ENCODE measurements around the gene DDX1.
A peak's percentile ranks its signal among the peaks of the same experiment; 100 is the strongest.

DDX1 gene

DNA sequence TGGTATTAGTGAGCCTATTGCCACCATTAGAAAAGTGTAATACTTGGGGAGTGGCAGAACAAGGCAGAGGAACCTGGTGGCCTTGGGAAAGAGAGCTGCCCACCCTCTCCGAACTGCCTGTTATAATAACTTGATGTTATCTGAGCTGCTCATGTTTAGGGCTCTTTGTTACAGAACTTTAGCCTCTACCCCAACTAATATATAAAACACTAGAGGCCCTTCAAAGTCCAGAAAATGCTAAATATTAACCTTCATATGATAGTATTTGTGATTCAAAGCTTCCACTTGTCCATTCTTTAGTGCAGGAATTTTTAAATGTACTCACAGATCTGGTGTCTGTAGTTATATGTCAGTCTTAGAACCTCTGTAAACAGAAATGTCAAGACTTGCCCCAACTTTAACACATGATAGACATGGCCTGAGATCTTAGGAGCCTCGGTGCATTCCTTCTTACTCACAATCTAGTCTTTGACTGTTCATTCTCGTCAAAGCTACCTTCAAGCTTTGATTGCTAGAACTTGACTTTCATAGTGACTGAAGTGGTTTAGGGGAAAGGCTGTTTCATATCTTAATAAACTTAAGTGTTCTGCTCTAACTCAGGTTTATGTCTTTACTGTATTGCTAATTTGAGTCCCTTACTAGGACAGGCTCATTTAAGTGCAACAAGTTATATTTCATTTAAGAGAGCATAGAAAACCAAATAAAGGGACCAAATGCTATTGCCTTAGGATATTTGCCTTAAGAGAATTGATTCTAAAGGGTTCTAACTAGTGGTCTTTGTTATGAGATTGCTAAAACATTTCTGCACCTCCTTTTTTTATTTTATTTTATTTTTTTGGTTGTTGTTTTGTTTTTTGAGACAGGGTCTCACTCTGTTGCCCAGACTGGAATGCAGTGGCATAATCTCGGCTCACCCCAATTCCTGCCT is 41.6 kb downstream of the DDX1 start:
- DNase-seq: no peak

DNA sequence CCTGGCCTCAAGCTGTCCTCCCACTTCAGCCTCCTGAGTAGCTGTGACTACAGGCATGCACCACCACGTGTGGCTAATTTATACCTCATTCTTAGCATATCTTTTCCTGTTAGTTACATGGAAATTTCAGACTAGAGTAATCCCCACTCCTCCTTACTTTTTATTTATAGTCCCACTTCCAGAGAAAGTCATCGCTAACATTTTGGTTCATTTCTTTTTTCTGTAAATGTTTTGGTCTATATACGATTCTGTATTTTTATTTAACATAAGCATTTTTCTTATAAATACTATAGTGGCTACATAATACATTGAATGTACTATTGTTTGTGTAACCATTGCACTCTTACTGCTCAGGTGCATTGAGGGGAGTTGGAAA is 42.3 kb downstream of the DDX1 start:
- DNase-seq: no peak

DNA sequence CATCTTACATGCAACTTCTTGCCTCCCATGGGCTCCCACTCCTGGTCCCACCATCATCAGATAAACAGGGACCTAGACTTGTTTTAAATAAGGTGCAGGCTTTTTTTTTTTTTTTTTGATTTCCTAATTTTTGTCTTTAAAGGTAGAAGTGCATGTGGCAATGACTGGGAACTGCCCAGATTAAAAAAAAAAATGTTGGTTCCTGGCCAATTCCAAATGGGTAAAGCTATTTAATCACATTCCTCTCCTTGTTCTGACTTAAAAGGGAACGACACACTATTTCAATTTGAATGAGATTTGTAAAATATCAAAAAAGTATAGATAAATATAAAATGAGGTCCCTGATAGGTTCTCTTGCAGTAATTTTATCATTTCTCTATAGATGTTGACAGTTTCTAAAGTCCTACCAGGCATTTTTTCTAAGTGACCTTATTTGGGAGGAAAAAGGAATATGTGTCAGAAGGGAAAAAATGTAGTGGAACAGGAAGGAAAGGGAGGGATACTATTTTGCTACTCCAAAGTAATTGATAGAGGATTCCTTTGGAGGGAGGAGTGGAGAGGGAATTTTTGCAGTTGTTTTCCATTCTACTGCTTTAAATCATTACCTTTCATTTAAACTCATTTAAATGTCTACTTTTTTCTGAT is 43.3 kb downstream of the DDX1 start:
- no peak for DNase-seq

DNA sequence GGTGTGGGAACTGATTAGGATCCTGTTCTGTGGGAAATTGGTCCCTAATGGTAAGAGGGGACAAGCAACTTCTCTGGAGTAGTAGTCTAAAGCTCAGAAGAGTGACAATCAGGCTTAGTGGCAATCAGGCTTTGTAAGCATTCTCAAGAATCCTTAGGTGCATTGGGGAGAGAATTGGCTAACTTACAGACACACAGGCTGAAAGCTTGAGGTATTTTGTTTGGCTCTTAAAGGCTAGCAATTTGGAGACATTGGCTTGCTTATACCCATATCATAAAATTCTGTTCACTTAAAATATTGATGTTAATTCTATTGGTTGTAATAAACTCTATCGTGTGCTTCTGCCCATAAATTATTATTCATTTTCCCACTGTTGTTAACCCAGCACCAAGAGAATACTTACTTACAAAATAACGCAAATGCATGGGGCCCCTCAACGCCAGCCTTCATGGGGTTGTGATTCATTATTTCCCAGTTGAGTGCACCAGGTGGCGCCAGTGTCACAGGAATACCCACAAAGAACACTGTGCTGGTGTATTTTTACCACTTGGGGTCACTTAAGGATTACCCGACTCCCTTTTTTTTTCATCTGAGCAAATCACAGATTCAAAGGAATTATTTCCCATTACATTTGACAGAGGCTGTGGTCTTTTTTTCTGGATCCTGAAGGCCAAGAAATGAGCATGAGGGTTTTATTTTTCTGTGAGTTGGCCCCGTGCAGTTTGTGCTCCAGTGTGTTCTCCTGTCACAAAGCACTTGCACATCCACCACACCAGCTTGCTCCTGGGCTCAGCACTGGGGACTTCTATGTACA is 45.5 kb downstream of the DDX1 start:
- DNase-seq: peak; percentile 44

DNA sequence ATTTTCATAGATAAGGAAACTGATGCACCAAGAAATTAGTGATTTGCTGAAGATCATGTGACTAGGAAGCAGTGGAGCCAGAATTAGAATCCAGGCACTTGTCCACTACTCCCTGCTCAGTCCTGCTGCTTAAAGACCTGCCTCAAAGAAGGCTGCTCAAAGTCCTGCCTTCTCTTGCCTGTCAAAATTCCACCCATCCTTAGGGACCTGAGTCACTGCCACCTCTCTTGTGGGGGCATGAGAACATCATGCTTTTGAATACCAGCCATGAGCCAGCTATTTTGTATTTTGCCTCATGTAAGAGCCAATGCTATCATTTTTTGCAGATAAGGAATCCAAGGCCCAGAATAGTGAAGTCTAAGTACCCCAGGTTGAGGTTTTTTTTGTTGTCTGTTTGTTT is 47.1 kb downstream of the DDX1 start:
- DNase-seq: no peak

DNA sequence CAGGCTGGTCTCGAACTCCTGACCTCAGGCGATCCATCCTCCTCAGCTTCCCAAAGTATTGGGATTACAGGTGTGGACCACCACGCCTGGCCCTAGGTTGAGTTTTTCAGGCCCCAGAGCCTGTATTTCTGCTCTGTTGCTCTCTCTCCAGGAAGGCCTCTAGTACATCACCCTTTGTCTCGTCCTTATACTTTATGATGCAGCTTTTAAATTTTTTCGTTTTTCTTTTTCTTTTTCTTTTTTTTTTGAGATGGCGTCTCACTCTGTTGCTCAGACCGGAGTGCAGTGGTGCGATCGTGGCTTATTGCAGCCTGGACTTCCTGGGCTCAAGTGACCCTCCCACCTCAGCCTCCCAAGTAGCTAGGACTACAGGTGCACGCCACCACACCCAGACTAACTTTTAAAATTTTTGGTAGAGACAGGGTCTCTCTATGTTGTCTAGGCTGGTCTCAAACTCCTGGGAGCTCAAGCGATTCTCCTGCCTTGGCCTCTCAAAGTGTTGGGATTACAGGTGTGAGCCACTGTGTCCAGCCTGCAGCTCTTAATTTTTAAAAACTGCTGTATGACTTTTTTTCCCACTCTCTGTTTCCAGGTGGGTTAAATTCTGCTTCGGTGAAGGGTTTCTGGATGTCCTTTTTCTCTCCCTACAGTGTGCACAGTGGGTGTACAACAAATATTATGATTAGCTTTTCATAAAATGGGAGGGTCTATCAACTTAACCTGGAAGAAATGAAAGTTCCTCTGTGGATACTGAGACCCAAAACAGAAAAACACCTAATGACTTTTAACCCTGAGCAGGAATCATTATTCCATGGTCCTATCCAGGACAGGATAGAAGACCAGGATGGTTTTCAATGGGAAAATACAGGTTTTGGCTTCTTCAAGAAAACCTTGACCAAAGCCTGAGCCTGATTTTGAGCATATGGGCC is 47.9 kb downstream of the DDX1 start:
- no peak for DNase-seq

DNA sequence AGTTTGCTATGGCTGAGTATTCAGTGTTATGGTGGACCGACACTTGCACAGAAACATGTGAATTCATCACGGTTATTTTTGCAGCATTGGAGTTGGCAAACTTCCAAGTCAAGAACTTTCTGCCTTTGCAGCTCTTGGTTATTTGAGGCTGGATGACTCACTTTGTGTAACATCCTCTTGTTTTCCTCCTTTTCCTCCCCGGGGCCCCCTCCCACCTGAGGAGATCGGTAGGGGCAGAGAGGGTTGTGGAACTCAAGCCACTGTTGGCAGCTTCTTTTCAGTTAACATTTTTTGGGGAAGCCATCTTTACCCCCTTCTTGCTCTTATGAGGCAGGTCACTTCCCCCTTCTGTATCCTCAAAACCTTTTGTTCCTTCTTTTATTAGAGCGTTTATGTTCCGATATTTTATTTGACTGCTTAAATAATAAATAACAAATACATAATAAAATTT is 48.6 kb downstream of the DDX1 start:
- DNase-seq: no peak

DNA sequence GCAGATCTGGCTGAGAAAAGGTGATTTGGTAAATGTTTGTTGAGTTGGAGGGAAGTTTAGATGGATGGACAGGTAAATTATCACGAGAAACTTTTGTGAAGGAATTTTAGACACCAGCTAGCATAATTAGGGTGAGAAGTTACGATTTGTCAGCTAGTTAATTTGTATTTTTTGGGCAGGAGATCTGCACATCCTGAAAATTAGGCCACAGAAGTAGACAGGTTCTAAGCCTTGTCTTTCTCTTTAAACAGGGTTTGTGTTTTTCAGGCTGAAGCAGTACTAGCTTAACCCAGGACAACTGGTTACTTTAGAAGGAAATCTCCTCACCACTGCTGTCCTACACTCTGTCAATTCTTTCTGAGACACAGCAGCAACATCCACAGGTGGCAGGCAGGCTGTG is 49.1 kb downstream of the DDX1 start:
- DNase-seq: no peak

DNA sequence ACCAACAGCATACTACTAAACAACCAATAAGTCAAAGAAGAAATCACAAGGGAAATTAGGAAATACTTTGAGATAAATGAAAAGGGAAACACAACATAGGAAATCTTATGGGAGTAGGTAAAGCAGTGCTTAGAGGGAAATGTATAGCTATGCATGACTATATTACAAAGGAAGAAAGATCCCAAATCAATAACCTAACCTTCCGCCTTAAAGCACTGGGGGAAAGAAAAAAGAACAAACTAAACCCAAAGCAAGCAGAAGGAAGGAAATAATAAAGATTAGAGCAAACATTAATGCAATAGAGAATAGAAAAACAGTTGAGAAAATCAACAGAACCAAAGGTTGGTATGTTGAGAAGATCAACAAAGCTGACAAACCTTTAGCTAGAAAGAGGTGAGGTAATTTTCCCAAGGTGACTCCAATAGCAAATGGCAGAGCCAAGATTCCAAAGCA is 49.9 kb downstream of the DDX1 start:
- no peak for DNase-seq

DNA sequence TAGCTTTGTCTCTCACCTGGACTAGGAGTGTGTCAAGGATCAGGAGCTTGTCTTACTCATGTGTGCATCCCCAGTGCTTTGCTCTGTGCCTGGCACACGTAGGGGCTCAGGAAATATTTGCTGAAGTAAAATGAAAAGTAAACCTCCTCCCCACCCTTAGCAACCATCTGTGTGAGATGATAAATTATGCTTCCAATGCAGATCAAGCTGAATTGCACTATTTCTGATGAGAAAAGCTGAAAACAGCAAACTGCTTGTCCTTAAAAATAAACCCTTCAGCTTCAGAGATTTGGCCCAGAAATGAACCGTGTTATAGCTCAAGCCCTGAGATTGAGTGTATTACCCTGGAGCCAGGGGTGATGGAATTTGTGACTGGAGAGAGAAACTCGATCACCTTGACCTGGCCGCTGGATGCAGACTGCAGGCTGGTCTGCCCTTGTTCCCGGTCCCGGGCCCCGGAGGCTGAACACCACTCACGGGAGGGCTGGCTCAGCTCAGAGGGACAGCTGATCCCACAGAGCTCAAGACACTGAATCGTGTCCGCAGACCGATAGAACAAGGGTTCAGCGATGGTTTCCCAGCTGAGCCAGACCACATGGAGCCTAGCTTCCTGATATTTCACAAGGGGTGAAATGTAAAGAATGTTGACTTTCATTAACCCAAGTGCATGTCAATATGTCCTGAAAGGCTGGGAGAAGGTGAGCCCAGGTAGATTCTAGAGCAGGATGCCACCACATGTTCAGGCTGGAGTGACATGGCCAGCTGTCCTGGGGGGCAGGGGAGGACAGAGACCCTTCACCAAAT is 50.5 kb downstream of the DDX1 start:
- DNase-seq: no peak

DNA sequence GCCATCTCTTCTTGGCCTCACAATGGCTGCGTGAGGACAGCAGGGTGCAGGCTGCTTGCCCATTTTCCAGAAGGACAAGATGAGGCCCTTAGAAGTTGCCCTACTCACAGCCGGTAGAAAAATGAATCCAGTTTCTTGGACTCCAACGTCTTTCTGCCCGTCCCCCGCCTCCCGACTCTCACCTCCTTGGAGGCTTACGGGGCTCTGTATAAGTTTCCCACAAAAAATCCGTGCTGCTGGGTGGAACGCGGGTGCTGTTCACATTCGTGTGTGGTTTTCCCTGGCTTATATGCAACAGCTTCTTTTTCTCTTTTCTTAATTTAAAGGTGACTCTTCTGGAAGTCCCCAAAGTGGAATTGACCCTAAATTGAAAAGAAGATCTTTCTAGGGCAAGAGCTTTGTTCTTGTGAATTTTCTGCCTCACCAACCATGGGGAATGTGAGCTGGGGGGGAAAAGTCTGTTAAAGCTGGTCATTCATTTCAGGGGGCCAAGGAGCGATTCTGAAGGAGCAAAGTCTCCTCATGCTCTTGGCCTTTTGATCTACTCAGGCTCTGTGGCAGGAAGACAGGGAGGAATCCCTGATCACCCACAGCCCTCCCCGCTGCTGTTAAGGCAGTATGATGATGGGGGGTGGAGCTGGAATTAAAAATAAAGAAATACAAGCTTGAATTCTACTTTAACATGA is 51.3 kb downstream of the DDX1 start:
- no peak for DNase-seq

DNA sequence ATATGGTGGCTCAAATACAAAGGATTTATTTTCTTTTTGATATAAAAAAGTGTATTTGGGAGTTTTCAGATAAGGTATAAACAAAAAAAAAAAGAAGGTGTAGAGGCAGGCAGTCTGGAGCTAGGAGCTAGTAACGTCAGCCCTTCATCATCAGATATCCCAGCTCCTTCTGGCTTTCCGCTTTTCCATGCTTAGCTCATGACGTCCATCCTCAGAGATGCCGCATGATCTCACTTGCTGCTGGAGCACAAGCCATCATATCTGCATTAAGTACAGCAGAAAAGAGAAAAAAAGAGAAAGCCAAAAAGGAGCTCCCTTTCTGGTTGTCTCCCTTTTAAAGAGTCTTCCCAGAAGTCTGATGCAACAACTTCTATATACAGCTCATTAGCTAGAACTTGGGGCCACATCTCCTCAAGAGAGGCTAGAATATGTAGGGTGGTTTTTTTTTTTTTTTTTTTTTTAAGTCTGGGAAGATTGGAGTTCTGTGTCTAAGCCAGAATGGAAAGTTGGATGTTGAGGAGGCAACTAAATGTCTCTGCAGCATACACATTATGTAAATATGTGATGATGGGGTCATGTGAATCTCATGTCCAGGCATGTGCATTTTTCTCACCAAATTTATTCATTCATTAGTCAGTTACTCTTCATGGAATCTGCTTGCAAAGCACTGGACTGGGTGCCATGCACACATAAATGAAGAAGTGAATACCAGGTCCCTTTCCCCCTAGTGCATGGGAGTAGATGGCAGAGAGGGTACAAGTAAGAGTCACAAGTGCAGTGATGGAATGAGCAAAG is 52.3 kb downstream of the DDX1 start:
- no peak for DNase-seq

DNA sequence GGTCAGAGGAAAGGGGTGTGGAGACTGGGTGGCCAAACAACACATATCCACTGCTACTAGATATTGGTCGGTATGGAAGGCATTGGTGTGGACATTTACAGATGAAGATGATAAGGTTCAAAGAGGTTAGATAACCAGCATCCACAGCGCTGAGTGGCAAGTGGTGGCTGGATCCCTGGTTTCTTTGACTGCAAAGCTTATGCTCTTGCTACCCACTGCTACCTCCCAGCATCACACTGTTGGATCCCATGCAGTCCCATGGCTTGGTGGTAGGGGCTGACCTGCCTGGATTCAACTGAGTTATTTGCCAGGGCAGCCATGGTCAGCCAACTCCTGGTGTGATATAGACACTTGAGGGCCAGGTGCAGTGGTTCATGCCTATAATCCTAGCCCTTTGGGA is 53.6 kb downstream of the DDX1 start:
- no peak for DNase-seq

DNA sequence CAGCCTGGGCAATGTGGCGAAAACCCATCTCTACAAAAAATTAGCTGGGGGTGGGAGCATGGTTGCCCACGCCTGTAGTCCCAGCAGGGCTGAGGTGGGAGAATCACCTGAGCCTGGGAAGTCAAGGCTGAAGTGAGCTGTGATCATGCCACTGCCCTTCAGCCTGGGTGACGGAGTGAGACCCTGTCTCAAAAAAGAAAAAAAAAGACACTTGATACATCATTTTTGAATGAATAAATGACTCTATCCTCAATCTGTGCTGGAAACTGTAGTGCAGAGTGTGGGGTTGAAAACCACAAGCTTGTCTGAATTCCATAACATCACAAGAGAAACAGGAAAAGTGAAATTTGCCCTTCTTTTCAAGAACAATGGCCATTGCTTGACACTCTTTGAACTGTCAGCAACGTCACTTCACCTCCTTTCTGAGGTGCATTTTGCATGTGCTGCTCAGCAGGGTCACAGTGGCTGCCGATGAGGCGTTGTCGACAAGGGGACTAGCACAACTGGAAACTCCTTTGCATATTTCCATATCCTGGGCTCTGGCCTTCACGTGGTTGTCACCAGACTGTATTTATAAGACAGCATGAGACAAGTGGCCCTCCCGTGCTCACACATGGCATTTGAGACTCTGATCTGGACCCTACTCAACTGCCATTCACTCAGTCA is 54.2 kb downstream of the DDX1 start:
- DNase-seq: no peak

DNA sequence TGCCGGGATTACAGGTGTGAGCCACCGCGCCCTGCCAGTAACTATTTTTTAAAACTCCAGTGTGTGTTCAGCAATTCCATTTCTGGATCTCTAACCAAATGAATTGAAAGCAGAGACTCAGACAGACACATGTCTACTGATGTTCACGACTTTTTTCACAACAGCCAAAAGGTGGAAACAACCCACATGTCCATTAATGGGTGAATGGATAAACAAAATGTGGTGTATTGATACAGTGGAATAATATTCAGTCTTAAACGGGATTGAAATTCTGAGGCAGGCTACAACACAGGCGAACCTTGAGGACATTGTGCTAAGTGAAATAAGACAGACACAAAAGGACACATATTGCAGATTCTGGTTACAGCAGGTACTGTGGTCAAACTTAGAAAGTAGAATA is 55.0 kb downstream of the DDX1 start:
- no peak for DNase-seq

DNA sequence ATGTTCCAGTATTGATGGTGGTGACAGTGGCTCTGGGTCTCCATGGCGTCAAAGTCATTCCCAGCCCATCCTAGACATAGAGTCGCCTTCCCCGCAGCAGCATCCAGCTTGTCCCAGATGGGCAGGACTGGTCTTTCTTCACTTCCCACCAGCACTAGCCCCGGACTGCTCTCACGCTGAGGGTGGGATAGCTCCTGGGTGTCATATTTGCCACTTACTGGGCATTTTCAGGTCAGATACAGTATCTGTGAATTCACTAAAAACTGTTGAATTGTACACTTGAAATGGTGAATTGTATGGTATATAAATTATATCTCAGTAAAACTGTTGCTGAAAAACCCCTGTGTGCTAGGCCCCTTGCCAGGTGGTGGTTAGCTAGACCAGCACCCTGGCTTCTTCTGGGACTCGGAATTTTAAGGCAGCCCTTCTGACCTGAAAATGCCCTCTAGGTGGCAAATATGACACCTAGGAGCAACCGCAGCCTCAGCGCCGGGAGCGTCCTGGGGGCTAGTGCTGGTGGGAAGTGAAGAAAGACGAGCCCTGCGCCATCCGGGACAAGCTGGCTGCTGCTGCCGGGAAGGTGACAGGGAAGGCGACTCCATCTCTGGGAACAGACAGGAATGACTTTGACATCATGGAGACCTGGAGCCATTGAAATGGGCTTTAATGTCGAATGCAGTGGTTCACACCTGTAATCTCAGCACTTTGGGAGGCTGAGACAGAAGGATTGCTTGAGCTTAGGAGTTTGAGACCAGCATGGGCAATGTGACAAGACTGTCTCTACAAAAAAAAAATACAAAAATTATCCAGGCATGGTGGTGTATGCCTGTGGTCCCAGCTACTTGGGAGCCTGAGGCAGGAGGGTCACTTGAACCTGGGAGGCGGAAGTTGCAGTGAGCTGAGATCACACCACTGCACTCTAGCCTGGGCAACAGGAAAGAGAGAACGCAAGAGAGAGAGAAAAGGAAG is 56.2 kb downstream of the DDX1 start:
- no peak for DNase-seq

DNA sequence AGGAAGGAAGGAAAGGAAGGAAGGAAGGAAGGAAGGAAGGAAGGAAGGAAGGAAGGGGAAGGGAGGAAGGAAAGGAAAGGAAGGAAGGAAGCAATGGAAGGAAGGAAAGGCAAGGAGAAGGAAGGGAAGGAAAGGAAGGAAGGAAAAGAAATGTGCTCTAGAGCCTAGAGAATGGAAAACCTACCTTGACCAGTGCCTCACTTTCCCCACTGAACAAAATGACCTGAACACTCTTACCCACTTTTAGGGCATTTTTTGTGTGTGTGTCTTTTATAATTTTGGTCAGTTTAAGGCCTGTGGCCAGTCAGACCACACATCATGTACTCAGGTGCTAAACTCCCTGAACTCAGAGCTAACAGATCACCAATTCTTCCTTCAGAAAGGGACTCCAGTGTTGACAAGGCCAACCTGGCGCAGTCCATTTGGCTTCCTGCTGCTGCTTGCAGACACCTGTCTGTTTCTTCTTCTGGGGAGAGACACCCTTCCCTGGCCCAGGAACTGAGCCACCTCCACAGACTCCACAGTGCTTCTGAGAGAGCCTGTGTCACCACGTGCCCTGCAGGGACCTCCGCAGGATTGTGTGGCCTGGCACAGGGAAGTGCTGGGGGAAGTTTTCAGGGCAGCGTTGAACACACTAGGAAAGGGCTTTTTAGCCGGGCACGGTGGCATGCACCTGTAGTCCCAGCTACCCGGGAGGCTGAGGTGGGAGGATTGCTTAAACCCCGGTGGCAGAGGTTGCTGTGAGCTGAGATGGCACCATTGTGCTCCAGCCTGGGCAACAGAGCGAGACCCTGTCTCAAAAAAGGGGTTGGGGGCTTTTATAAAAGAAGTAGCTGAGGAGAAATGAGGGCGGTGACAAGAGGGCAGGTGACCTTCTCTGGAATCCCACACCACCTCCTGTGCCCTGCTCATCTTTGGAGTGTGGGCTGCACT is 57.2 kb downstream of the DDX1 start:
- DNase-seq: no peak

All from amniotic stem cell (primary cell).